Amygdala (tissue), 56 donors: ENCODE data around the gene PCNX2.

Source experiments
- DNase-seq, 56 donors: peaks; one replicate each; lab custom pipeline; 2025; lab: John Stamatoyannopoulos, UW

Gene PCNX2

GRCh38 chr1:233323718-233324117, 28.2 kb upstream of the PCNX2 start:
- no peak for DNase-seq

DNA sequence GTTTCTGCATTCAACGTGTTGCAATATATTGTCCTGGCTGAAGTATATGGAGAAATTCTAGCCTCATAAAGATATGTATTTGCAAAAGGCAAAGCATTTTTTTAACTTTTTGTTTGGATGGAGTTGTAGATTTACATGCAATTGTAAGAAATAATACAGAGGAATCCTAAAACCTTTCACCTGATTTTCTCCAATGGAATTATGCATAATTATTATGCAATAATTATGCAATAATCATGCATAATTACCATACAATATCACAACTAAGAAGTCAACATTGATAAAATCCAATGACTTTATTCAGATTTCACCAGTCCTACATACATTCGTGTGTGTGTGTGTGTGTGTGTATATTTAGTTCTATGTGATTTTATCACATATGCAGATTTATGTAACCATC, 24.5 kb upstream of the PCNX2 start:
- DNase-seq: no peak

DNA sequence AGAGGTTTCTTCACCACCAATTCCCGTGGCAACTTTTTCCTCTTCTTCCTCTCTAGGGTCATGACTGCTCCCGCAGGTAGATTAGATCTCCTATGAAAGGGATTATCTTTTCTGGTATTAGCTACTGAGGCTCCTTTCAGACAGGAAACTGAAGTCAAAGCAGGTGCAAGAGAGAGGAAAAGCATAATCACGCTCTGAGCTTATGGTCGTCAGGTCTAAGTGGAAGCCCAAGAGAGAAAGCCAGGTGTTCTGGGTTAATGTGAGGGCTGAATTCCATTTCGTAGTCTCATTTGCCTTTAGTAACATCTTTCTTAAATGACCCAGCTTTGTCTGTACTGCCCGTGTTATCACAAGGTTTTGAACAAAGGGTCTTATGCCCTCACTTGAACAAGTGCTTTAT, 23.7 kb upstream of the PCNX2 start:
- DNase-seq: no peak

- DNase-seq: no peak
Measured at GRCh38 chr1:233316473-233316872, 20.9 kb upstream of the PCNX2 start.

GRCh38 chr1:233315718-233316301, 20.3 kb upstream of the PCNX2 start:
- DNase-seq: no peak

- DNase-seq: no peak
Measured at GRCh38 chr1:233313434-233314155, 18.1 kb upstream of the PCNX2 start.

GRCh38 chr1:233304489-233305102, 9.1 kb upstream of the PCNX2 start:
- peak in 1 of 56 donors; percentile 24 for DNase-seq

GRCh38 chr1:233300326-233300725, 4.8 kb upstream of the PCNX2 start:
- DNase-seq: no peak

GRCh38 chr1:233299450-233299849, 3.9 kb upstream of the PCNX2 start:
- DNase-seq: no peak

DNA sequence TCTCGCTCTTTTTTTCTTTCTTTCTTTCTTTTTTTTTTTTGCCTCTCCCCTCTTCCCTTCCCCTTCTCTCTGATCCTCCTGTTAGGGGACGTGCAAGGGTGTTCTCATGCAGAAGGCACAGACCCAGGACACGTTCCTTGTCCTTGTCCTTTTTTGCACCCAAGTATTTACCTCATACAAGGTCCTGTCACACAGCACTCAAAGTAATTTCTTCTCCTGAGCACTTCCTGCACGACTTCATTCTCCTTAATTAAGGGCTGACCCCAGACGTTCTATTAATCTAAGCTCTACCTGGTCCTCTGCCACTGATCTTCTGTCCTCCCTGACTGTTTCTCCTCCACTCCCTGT, 424 bp upstream of the PCNX2 start:
- no peak for DNase-seq

DNA sequence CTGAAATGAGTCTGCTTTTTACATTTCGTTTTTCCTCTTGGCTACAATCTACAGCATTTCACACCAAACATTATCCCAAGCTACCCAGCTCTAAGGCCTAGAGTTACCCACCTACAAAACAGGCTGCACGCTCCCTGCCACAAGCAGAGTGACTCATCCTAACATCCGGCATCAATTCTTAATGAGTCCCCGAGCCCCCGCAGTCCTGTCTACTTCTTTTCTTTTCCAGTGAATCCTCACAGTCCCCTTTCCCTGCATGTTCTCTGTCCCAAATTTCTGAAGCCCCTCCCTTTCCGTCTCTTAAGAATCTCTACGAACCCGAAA, 650 bp downstream of the PCNX2 start:
- DNase-seq: peak in 19 of 56 donors; percentile 7 to 51 (median 25)

DNA sequence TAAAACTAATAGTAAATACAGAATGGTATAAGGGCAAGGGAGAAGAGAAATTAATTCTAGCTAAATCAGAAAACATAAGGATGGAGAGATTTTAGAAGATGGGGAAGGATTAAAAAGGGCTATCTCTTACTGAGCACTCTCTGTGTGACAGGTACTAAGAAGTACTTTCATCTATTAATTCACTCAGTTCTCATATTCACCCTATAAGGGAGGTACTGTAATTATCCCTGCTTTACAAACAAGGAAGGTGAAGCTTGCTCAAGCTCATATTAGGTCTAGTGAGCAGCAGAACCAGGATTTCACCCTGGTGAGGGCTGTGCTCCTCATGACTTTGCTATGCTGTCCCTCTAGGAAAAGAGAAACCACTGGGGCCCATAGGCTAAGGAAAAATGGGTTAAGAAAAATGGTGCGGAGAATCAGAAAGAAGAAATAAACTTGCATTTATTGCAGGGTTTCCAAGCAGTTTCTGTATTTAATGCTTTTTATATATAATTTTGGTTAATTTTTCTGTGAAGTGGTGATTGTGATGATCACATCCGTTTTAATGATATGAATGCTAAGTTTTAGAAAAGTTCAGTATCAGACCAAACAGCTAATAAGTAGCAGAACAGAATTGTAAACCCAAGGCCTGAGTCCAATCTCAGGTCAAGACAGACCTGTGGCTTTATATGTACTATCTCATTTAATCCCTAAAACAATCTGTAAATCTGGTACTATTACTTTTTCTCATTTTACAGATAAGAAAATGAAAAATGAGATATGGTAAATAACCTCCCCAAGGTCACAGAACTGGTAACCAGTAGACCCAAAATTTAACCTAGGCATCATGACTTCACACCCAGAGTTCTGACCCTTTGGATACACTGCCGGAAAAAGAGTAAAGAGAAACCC, 1.7 kb downstream of the PCNX2 start:
- no peak for DNase-seq

DNA sequence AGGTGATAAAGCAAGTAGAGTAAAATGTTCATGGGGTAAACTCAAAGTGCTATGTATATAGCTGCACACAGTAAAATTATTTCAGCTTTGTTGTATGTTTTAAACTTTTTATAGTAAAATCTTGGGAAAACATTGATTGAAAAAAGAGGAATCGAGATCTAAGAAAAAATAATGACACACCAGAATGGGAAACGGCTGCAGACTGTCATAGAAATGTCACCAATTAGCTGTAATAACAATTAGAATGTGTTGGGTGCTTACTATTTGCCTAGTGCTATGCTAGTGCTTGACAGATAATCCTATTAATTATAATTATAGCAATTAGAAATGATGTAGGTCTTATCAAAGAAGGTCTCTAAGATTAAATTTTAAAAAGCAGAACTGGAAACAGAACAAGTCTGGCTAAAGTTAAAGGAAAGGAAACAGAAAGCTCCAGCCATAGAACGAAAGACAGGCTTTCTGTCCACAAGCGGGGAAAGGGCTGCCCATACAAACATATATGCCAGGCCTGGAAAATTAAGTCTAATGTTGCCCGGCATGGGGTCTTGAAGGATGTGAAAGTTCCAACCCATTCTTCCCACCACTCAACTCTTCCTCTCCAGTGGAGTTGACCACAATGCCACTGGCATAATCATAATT, 5.0 kb downstream of the PCNX2 start:
- no peak for DNase-seq

DNA sequence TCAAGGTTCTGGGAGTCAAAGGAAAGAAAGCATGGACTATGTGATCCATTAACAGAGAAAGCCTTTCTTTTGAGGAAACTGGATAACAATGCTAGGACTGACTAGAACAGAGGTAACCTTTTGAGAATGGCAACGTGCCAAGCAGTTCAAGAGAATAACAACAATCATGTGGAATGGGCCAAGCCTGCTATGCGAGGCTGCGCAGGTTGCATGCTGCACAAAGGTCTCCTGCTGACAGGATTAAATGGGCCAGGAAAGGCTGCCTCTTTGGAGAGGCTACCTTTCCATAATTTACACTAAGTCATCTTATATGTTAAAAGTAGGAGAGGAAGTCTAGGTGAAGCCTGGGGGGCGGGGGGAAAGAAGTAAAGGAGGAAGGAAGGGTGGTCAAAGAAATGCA, 5.8 kb downstream of the PCNX2 start:
- DNase-seq: no peak

DNA sequence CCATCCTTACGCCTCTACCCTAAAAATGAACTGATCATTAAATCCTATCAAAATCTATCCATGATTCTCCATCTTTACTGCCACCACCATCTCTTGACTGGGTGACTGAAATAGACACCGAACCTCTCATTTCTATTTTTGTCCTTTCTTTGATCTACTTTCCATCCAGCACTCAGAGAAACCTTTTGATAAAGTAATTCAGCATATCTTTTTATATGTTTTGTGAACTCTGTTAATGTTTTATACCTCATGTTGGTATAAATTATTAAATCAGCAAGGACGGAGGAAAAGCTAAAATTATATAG, 13.0 kb downstream of the PCNX2 start:
- no peak for DNase-seq

DNA sequence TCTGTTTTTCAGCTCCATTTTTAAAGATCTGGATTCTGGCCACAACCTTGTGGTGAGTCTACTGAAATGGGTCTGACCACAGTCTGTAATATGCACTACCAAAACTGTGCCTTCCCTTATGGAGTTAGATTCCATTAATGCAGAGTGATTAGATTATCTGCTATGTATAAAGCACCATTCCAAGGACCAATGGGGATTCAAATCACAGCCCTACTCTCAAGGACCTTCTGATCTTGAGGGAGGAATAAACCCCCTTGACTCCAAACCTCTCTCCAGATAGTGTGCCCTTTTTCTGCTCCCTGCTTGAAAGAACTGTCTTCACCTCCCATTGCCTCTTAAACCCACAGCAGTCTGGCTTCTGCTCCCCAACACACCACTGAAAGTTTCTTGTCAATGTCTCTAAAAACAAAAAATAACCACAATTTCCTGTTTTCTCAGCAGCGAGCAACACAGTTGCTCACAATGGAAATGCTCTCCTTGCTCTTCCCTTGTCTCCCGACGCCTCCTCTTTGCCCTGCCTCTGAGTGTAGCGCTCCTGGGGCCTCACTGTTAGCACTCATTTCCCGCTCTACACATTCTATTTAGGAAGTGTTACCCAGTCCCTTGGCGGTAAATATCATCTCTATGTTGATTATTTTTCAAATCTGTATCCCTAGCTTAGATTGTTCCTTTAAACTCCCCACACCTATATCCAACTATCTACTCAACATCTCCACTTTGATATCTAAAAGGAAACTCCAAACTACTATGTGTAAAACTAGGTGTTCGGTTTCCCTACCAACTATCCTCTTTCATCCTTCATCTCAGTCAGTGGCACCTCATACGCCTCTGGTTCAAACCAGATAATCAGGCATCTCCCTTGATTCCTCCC, 13.6 kb downstream of the PCNX2 start:
- DNase-seq: no peak

- no peak for DNase-seq
Measured at GRCh38 chr1:233279971-233280370, 15.6 kb downstream of the PCNX2 start.

DNA sequence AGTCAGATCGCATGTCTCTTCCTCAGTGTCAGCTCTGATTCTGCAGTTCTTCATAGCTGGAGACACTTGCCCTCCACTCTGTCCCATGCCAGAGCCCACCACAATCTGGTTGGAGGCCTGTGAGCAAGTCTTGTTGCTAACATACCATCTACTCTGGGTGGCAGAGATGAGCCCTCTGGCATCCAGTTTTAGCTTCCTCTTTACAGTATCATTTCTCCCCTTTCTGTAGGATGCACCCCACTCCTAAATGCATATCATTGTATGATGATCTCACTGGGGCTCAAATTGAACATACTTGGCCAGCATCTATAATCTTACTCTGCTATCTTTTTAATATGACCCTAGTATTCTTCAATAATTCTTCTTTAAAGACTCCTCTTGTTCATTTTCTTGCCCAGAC, 16.9 kb downstream of the PCNX2 start:
- no peak for DNase-seq

DNA sequence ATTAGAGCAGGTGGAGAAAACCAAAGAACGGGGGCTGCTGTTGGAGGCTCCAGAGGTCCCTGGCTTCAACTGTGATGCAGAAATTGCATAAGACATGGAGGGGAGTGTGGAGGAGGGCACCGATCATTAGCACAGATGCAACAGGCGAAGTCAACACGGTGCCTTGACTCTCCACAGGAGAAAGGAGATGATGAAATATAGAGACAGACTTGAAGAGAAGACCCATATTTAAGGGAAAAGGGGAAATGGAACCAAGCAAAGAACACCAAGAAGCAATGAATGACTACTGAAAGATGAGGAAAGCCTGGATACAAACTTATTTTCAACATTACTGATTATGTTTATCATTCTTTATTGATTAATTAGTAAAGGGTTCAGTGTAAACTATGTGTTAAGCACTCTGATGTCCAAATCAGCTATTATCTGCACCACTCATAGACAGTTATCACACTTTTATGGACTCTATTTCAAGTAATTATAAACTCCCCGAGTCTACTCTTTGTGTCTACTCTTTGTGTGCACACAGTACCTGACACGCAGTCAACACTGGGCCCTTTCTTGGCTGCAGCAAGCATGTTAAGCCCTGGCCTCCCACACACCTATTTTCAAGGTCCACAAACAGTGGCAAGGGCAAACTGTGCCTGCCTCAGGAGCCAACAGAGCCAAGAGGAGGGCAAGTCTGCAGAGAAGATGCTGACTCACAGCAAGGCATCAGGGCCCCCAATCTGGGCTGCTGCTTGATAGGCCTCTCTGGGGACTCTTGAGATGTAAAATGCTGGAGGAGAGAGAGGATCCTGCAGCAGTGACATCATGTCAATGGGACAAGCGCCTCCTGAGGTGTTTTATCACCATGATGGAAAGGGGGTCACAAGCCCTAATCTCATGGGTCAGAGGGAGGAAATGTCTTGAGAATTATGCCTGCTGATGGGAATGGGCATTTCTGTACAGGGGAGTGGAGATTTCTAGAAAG, 17.6 kb downstream of the PCNX2 start:
- no peak for DNase-seq
